GM12892 (cell line): ENCODE measurements around the gene NEURL1.

ENCODE experiments used
- POLR2A ChIP-seq: IDR thresholded peaks from 2 replicates; pipeline ENCODE4 v1.6.1; 2011; ENCODE audit warnings: low read depth, low read length, control low read depth
- POLR2AphosphoS5 ChIP-seq: IDR thresholded peaks from 2 replicates; pipeline ENCODE4 v1.6.1; 2011; ENCODE audit warnings: low read depth, low read length, control low read depth
- TAF1 ChIP-seq: IDR thresholded peaks from 2 replicates; pipeline ENCODE4 v1.6.1; 2011; ENCODE audit warnings: low read depth, mild to moderate bottlenecking, control low read depth, low read length, borderline replicate concordance

DNA sequence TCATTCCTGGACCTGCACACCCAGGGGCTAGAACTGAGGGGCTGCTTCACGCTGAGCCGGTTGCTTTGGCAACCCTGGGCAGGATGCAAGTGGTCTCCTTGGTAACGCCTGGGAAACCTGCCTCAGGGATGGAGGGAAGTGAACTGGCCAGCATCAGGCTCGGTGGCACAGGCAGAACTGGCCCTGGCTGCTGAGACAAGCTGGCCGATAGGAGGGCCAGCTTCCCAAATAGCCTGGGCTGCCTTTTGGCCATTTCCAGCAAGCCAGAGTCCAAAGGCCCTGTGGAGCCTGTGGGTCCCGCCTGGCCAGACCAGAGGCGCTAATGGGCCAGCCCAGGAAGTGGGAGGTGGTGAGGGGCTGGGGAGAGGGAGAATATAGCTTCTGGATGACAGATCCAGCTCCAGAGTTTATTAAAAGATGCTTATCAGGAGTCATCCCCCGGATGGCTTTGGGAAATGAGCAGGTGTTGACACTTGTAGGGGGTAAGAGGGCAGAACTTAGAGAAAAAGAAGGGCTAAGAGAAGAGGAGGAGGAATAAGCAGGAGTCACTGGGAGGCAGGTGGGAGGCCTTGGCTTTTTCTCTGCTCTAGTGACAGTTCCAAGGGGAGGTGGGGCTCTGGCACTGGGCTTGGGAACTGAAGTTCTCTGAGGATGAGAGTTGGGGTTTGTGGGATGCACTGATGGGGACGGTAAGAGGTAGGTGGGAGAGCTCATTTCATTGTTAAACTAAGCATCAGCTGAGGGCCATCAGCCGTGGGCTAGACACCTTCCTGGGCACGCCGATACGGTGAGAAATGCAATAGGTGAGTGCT is 9.6 kb downstream of the NEURL1 start:
- TF ChIP-seq POLR2A (no peak), TAF1 (no peak), POLR2AphosphoS5 (no peak)
